Measurements from ENCODE around the gene MRPL51. TPM values are rescaled to one million over a fixed set of nuclear protein-coding genes. Genes with fewer than 3 reads are reported as not detected.

Gene MRPL51
- total RNA-seq, 2 experiments from 2014 or later: 169 to 170 TPM

- POLR2A ChIA-PET: interaction anchor here (1.0 to 5.1 kb wide), 13 partner anchors 7 to 114 kb away, joined by 3 to 151 read pairs (median 20); partner anchors contain the start of genes CD27, GAPDH, MRPL51 and VAMP1
Measured at GRCh38 chr12:6450091-6450868, 42.8 kb downstream of the MRPL51 start.

DNA sequence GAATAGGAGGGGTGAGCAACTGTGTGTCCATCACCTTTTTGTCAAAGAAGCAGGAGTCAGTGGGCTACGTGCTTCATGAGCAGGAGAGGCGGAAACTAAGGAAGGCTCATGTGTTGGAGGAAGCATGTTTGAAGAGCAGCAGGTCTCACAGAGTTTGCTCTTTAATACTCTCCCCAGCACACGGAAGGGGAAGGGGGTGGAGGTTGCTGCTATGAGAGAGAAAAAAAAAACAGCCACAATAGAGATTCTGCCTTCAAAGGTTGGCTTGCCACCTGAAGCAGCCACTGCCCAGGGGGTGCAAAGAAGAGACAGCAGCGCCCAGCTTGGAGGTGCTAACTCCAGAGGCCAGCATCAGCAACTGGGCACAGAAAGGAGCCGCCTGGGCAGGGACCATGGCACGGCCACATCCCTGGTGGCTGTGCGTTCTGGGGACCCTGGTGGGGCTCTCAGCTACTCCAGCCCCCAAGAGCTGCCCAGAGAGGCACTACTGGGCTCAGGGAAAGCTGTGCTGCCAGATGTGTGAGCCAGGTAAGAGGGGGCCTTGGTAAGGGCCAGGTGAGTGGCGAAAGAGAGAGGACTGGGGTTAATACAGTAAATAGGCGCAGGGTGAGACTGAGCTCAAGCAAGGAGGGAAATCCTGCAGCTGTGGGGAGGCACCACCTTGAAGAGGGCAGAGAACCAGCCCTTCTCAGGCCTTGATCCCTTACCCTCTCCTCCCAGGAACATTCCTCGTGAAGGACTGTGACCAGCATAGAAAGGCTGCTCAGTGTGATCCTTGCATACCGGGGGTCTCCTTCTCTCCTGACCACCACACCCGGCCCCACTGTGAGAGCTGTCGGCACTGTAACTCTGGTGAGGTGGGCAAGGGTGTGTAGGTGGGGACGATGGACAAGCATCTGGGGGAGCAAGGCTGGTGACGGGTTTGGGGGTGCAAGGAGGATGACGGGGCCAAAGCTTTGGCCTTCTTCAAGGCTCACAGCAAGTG, 48.1 kb downstream of the MRPL51 start, which contains the start of gene CD27:
Gene CD27 (plus strand): TSS at position 252 of the 985 bp plus-strand sequence. CDS start 141 bp downstream, at position 393.
- Mint-ChIP-seq H3K4me1 (peaks cover 49% of the 10 kb centered on the region), H3K4me3 (peak within 1 kb of the TSS; percentile 94), H3K27me3 (no peaks in the 10 kb centered on the region), H3K36me3 (peaks cover 30% of the 10 kb centered on the region), H3K9me3 (no peaks in the 10 kb centered on the region), H3K27ac (peak within 1 kb of the TSS; percentile 94)
- POLR2A ChIA-PET: interaction anchor here (0.8 to 6.4 kb wide), 14 partner anchors 7 to 245 kb away, joined by 3 to 177 read pairs (median 8); partner anchors contain the start of genes GAPDH, NOP2, TAPBPL and VAMP1
- ATAC-seq (ENCODE audit: low read depth) (peak; percentile 68), DNase-seq (no peak)

More at GRCh38 chr12:6450091-6450868, 42.8 kb downstream of the MRPL51 start:
- no peaks in the 10 kb centered on the region for H3K9me3 Mint-ChIP-seq
- no peaks in the 10 kb centered on the region for H3K27me3 Mint-ChIP-seq
- ATAC-seq (ENCODE audit: low read depth) (no peak), DNase-seq (no peak)
- H3K36me3 Mint-ChIP-seq: peaks cover 50% of the 10 kb centered on the region
- H3K27ac Mint-ChIP-seq: peak overlapping the region; percentile 98
- peak overlapping the region; percentile 98 for H3K4me3 Mint-ChIP-seq
- peaks cover 54% of the 10 kb centered on the region for H3K4me1 Mint-ChIP-seq

DNA sequence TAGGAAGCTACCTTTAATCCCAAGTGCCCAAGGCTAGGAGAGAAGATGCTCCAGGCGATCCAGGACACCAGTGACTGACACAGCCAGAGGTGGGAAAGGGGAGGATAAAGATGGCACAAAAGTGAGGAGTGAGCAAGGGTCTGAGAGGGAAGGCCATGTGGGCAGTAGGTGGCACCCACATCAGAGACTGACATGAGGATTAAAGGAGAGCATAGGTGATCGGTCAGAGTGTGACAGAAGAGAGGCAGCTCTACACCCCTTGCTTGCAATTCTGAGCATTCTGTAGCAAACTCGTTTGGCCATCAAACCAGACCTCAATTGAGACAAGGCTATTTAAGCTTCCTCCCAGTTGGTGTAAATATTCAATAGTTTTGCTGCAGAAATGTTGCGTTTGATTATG, 49.0 kb downstream of the MRPL51 start:
- H3K27ac Mint-ChIP-seq: peak overlapping the region; percentile 94
- DNase-seq (no peak), ATAC-seq (ENCODE audit: low read depth) (no peak)
- peaks cover 49% of the 10 kb centered on the region for H3K4me1 Mint-ChIP-seq
- peak overlapping the region; percentile 94 for H3K4me3 Mint-ChIP-seq
- H3K27me3 Mint-ChIP-seq: no peaks in the 10 kb centered on the region
- peaks cover 27% of the 10 kb centered on the region for H3K36me3 Mint-ChIP-seq
- POLR2A ChIA-PET: interaction anchor here (0.5 to 6.4 kb wide), 10 partner anchors 8 to 124 kb away, joined by 3 to 177 read pairs (median 26); partner anchors contain the start of genes GAPDH, NOP2, TAPBPL and VAMP1
- no peaks in the 10 kb centered on the region for H3K9me3 Mint-ChIP-seq

GRCh38 chr12:6443361-6443983, 49.6 kb downstream of the MRPL51 start:
- peak; percentile 12 for ATAC-seq (ENCODE audit: low read depth)
- POLR2A ChIA-PET: interaction anchor here (0.5 to 6.4 kb wide), 11 partner anchors 8 to 125 kb away, joined by 3 to 177 read pairs (median 20); partner anchors contain the start of genes GAPDH, NOP2, TAPBPL and VAMP1
- peak overlapping the region; percentile 94 for H3K27ac Mint-ChIP-seq
- DNase-seq: no peak
- peaks cover 54% of the 10 kb centered on the region for H3K4me1 Mint-ChIP-seq
- H3K4me3 Mint-ChIP-seq: peak overlapping the region; percentile 94
- peaks cover 24% of the 10 kb centered on the region for H3K36me3 Mint-ChIP-seq
- no peaks in the 10 kb centered on the region for H3K27me3 Mint-ChIP-seq
- H3K9me3 Mint-ChIP-seq: no peaks in the 10 kb centered on the region

DNA sequence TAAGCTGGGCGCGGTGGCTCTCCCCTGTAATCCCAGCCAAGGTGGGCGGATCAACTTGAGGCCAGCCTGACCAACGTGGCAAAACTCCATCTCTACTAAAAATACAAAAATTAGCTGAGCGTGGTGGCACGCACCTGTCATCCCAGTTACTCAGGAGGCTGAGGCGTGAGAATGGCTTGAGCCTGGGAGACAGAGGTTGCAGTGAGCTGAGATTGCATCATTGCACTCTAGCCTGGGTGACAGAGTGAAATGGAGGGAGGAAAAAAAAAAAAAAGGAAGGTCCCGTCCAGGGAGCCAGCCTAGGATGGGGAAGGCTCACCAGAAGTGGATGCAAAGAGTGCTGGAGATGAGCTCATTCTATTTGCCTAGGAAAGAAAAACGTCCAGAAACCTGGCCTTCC, 50.2 kb downstream of the MRPL51 start:
- POLR2A ChIA-PET: interaction anchor here (1.5 to 6.4 kb wide), 8 partner anchors 9 to 93 kb away, joined by 3 to 177 read pairs (median 34); partner anchors contain the start of genes GAPDH, TAPBPL and VAMP1
- Mint-ChIP-seq H3K4me1 (peaks cover 52% of the 10 kb centered on the region), H3K27me3 (no peaks in the 10 kb centered on the region), H3K4me3 (peak overlapping the region; percentile 37), H3K27ac (peak overlapping the region; percentile 94), H3K9me3 (no peaks in the 10 kb centered on the region), H3K36me3 (peaks cover 20% of the 10 kb centered on the region)
- DNase-seq: no peak
- no peak for ATAC-seq (ENCODE audit: low read depth)

Other genes with a start within 250 kb of the MRPL51 start
- not detected for gene PLEKHG6, start 182.6 kb downstream of the MRPL51 start, total RNA-seq
- 10 to 100 TPM; 82.9 to 87.1 TPM for gene TNFRSF1A, start 151.2 kb downstream of the MRPL51 start, total RNA-seq
- 1 to 10 TPM in 1 of 2 experiments, under 1 TPM in 1; 0.43 to 1.1 TPM for gene SCNN1A, start 117.7 kb downstream of the MRPL51 start, total RNA-seq
- gene LTBR, start 109.1 kb downstream of the MRPL51 start, total RNA-seq: 1 to 10 TPM in 1 of 2 experiments, under 1 TPM in 1; 0.61 to 1.4 TPM
- 100 to 1,000 TPM; 152 to 158 TPM for gene CD27, start 48.3 kb downstream of the MRPL51 start, total RNA-seq
- gene TAPBPL, start 41.2 kb downstream of the MRPL51 start, total RNA-seq: 10 to 100 TPM; 49.4 to 50.1 TPM
- 10 to 100 TPM; 65.5 to 72.1 TPM for gene VAMP1, start 22.6 kb downstream of the MRPL51 start, total RNA-seq
- 100 to 1,000 TPM; 147 to 157 TPM for gene NCAPD2, start 840 bp upstream of the MRPL51 start, total RNA-seq
- gene GAPDH, start 41.3 kb upstream of the MRPL51 start, total RNA-seq: 1,000 to 10,000 TPM; 4,618 to 4,824 TPM
- 10 to 100 TPM; 35.8 to 37.5 TPM for gene IFFO1, start 62.8 kb upstream of the MRPL51 start, total RNA-seq
- 10 to 100 TPM; 76.1 to 78.6 TPM for gene NOP2, start 75.0 kb upstream of the MRPL51 start, total RNA-seq
- 100 to 1,000 TPM; 273 to 277 TPM for gene CHD4, start 114.1 kb upstream of the MRPL51 start, total RNA-seq
- gene LPAR5, start 142.7 kb upstream of the MRPL51 start, total RNA-seq: 10 to 100 TPM; 19.4 to 20.9 TPM
- gene ACRBP, start 154.2 kb upstream of the MRPL51 start, total RNA-seq: 1 to 10 TPM; 8.0 to 8.8 TPM
- gene ING4, start 169.9 kb upstream of the MRPL51 start, total RNA-seq: 10 to 100 TPM; 46.9 to 49.3 TPM
- 10 to 100 TPM; 79.5 to 88.2 TPM for gene ZNF384, start 196.1 kb upstream of the MRPL51 start, total RNA-seq
- gene PIANP, start 207.6 kb upstream of the MRPL51 start, total RNA-seq: 1 to 10 TPM in 1 of 2 experiments, under 1 TPM in 1; 0.75 to 1.1 TPM
- gene COPS7A, start 230.8 kb upstream of the MRPL51 start, total RNA-seq: 10 to 100 TPM; 29.8 to 35.6 TPM

Measured in activated naive CD8-positive, alpha-beta T cell treated with anti-CD3 and anti-CD28 coated beads, Interleukin-2, amount 10 ng/mL, durations not matched to agents 7 days and 5 days (primary cell).